Measurements from ENCODE around the gene ILF2. TPM values are rescaled to one million over a fixed set of nuclear protein-coding genes. Genes with fewer than 3 reads are reported as not detected.

Gene ILF2
- polyA plus RNA-seq, 2 of the 4 experiments (the other 2 are of a cell fraction), result 249 to 285 TPM

GRCh38 chr1:153667439-153667838, 3.4 kb downstream of the ILF2 start:
- Histone ChIP-seq H3K4me1 (peaks cover 10% of the 10 kb centered on the region), H3K27ac (no peak overlapping the region), H3K9me3 (no peaks in the 10 kb centered on the region), H3K4me3 (no peak overlapping the region), H3K4me2 (no peak overlapping the region)
- CTCF ChIA-PET, result interaction anchor here (1.4 to 4.1 kb wide), 3 partner anchors 10 to 95 kb away, joined by 5 to 13 read pairs (median 11); partner anchors contain the start of gene S100A13
- WGBS (ENCODE audit: missing lambda C conversion rate), result 87% methylated on average over 4 of the region's 4 CpGs
- TF ChIP-seq HES2 (IDR thresholded peaks at IDR 0.05) (no peak), MYC (IDR thresholded peaks at IDR 0.05; ENCODE audit: borderline replicate concordance, low read length) (no peak), NPAS2 (CRISPR knock-in tag; IDR thresholded peaks at IDR 0.05; ENCODE audit: borderline replicate concordance) (no peak), KDM5A (IDR thresholded peaks at IDR 0.05) (no peak), RFX5 (IDR thresholded peaks at IDR 0.05) (no peak), CEBPB (IDR thresholded peaks at IDR 0.05) (no peak), JUN (IDR thresholded peaks at IDR 0.05) (no peak), EP300 (IDR thresholded peaks at IDR 0.05) (no peak)
- POLR2A ChIA-PET, result interaction anchor here (1.9 kb wide), 1 partner anchor 34 kb away, joined by 4 read pairs; the partner anchor contains the start of gene CHTOP
- no peak for FAIRE-seq
- no peak for DNase-seq (ENCODE audit: low read depth in 1 of 2, low spot score in 1 of 2)
- ATAC-seq, result no peak

GRCh38 chr1:153663211-153663610, 7.6 kb downstream of the ILF2 start:
- TF ChIP-seq HOXB5 (CRISPR knock-in tag; IDR thresholded peaks at IDR 0.05), result no peak
- no peak for TF ChIP-seq CHD2 (IDR thresholded peaks at IDR 0.05; ENCODE audit: low read length, partially characterized antibody)
- peak in 1 of 2 experiments; percentile 32; a peak in 1 of 4 replicates for TF ChIP-seq CEBPB (IDR thresholded peaks at IDR 0.05)
- Histone ChIP-seq H3K9me3 (no peaks in the 10 kb centered on the region), H3K4me2 (no peak overlapping the region), H3K4me3 (no peak overlapping the region), H3K4me1 (peaks cover 8% of the 10 kb centered on the region; the same call in 2 of the 3 replicates), H3K27ac (no peak overlapping the region)
- no peak for DNase-seq (ENCODE audit: low read depth in 1 of 2, low spot score in 1 of 2)
- POLR2A ChIA-PET, result no interaction called here
- no peak for FAIRE-seq
- CTCF ChIA-PET, result interaction anchor here (0.9 to 2.2 kb wide), 5 partner anchors 36 to 152 kb away, joined by 4 to 10 read pairs (median 6); partner anchors contain the start of genes S100A1 and S100A13
- no peak for ATAC-seq
- WGBS (ENCODE audit: missing lambda C conversion rate), result 82% methylated on average over 5 of the region's 5 CpGs

DNA sequence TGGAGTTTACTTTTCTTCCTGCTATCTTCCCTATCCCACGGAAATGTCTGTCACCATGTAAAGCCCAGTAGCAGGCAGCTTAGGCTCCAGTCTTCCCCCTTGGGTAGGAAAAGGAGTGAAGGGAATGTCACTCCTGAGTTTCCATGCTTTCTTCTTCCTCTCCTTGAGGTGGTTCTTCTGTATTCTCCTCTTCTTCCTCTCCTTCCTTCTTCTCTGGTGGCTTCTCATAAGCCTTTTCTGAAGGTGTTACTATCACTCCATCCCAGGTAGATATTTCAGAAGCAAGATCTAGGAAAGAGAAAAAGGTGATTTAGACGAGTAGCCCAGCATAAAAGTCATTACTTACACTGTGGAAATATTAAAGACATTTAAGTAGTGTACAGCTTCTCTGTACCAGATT, 8.5 kb downstream of the ILF2 start:
- H3K4me2 ChIP-seq, result no peak overlapping the region
- ChIA-PET POLR2A (no interaction called here), CTCF (interaction anchor here (0.9 to 2.2 kb wide), 4 partner anchors 35 to 151 kb away, joined by 4 to 10 read pairs (median 7); partner anchors contain the start of genes S100A1 and S100A13)

DNA sequence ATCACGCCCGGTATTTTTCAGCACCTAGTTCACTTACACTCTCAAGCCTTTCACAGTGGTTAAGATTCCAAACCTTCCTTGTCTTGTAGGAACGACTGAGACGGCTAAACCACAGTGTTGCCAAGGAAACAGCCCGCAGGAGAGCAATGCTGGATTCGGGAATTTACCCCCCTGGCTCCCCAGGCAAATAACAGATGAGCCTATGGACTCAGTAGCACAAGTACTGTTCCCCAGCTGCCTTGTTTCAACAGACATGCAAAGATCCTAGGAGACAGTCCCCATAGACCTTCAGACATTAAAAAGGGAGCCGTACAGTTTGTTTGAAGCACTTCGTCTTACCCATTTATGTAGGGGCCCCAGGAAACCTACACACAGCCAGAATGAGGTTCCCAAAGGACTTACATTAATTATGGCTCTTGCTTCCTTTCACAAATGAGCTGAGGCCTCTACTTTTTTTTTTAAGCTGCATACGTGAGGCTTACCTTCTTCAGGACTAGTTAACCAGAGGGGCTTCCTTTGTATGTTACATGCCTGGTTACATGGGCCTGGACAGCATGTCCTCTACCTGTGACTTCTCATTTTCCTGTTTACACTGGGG, 9.6 kb downstream of the ILF2 start:
- DNase-seq (ENCODE audit: low read depth in 1 of 2, low spot score in 1 of 2) (no peak), FAIRE-seq (no peak), ATAC-seq (no peak)
- Histone ChIP-seq H3K27ac (no peak overlapping the region), H3K4me3 (no peak overlapping the region), H3K9me3 (no peaks in the 10 kb centered on the region), H3K4me2 (no peak overlapping the region), H3K4me1 (peaks cover 12% of the 10 kb centered on the region; the same call in 2 of the 3 replicates)
- CTCF ChIA-PET, result interaction anchor here (0.8 to 1.9 kb wide), 3 partner anchors 11 to 150 kb away, joined by 4 to 8 read pairs (median 6); partner anchors contain the start of genes S100A1 and S100A13
- 79% methylated on average over 8 of the region's 9 CpGs for WGBS (ENCODE audit: missing lambda C conversion rate)
- POLR2A ChIA-PET, result interaction anchor here (0.6 to 1.2 kb wide), 2 partner anchors 27 to 122 kb away, joined by 3 to 4 read pairs; partner anchors contain the start of gene CHTOP
- TF ChIP-seq, protein P1, sequence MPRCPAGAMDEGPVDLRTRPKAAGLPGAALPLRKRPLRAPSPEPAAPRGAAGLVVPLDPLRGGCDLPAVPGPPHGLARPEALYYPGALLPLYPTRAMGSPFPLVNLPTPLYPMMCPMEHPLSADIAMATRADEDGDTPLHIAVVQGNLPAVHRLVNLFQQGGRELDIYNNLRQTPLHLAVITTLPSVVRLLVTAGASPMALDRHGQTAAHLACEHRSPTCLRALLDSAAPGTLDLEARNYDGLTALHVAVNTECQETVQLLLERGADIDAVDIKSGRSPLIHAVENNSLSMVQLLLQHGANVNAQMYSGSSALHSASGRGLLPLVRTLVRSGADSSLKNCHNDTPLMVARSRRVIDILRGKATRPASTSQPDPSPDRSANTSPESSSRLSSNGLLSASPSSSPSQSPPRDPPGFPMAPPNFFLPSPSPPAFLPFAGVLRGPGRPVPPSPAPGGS (IDR thresholded peaks at IDR 0.05), result no peak
- no peak for TF ChIP-seq POLR2A (IDR thresholded peaks at IDR 0.05; ENCODE audit: low read length)
- TF ChIP-seq, protein P2, sequence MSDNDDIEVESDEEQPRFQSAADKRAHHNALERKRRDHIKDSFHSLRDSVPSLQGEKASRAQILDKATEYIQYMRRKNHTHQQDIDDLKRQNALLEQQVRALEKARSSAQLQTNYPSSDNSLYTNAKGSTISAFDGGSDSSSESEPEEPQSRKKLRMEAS (IDR thresholded peaks at IDR 0.05), result no peak
- no peak for TF ChIP-seq HOXB5 (CRISPR knock-in tag; IDR thresholded peaks at IDR 0.05)
- no peak for TF ChIP-seq RAD21 (conservative IDR thresholded peaks at IDR 0.05 in 1 of 2, IDR thresholded peaks at IDR 0.05 in 1 of 2)
- TF ChIP-seq HOXA7 (CRISPR knock-in tag; IDR thresholded peaks at IDR 0.05), result peak; percentile 63
- no peak for TF ChIP-seq NPAS2 (CRISPR knock-in tag; IDR thresholded peaks at IDR 0.05; ENCODE audit: borderline replicate concordance)
- no peak for TF ChIP-seq RNF2 (IDR thresholded peaks at IDR 0.05; ENCODE audit: borderline replicate concordance, low read depth)
- TF ChIP-seq RFX5 (IDR thresholded peaks at IDR 0.05), result no peak
- TF ChIP-seq HOXB13 (CRISPR knock-in tag; IDR thresholded peaks at IDR 0.05; ENCODE audit: low read depth), result no peak
- no peak for TF ChIP-seq SMC3 (IDR thresholded peaks at IDR 0.05)
- no peak for TF ChIP-seq CBX8 (IDR thresholded peaks at IDR 0.05)
- TF ChIP-seq PBX3 (IDR thresholded peaks at IDR 0.05), result no peak

More for the DNA sequence above, 8.5 kb downstream of the ILF2 start:
- 74% methylated on average over 2 of the region's 2 CpGs for WGBS (ENCODE audit: missing lambda C conversion rate)
- TF ChIP-seq RCOR1 (IDR thresholded peaks at IDR 0.05; ENCODE audit: low read depth, low read length) (no peak), GATA3 (IDR thresholded peaks at IDR 0.05; ENCODE audit: borderline replicate concordance) (no peak), POLR2AphosphoS2 (conservative IDR thresholded peaks at IDR 0.05; ENCODE audit: low read length) (no peak), ZC3H11A (IDR thresholded peaks at IDR 0.05) (no peak), PHF8 (IDR thresholded peaks at IDR 0.05; ENCODE audit: borderline replicate concordance, low read depth) (no peak), RAD21 (conservative IDR thresholded peaks at IDR 0.05 in 1 of 2, IDR thresholded peaks at IDR 0.05 in 1 of 2) (no peak), EHMT2 (IDR thresholded peaks at IDR 0.05; ENCODE audit: low read depth) (no peak), HOXB5 (CRISPR knock-in tag; IDR thresholded peaks at IDR 0.05) (no peak), TFCP2L1 (CRISPR knock-in tag; IDR thresholded peaks at IDR 0.05) (no peak), ZNF302 (CRISPR knock-in tag; IDR thresholded peaks at IDR 0.05) (no peak), CHD2 (IDR thresholded peaks at IDR 0.05; ENCODE audit: low read length, partially characterized antibody) (no peak), SREBF2 (IDR thresholded peaks at IDR 0.05) (no peak)
- TF ChIP-seq, protein P1 (IDR thresholded peaks at IDR 0.05), result no peak
- Histone ChIP-seq H3K4me1 (peaks cover 12% of the 10 kb centered on the region; the same call in 2 of the 3 replicates), H3K27ac (no peak overlapping the region), H3K9me3 (no peaks in the 10 kb centered on the region), H3K4me3 (no peak overlapping the region)
- ATAC-seq (no peak), DNase-seq (ENCODE audit: low read depth in 1 of 2, low spot score in 1 of 2) (no peak), FAIRE-seq (no peak)
